DND-41 (cell line): ENCODE results near the gene UBE3A.

ENCODE experiments used
- EZH2 ChIP-seq: IDR thresholded peaks from 3 replicates; pipeline ENCODE4 v1.6.1; 2012; ENCODE audit warnings: borderline replicate concordance, low read depth, mild to moderate bottlenecking, moderate library complexity, low read length, inconsistent platforms; ENCODE audit not compliant: severe bottlenecking
- TF ChIP-seq, protein P1 (sequence below): IDR thresholded peaks from 2 replicates; pipeline ENCODE4 v1.5.1; 2012; ENCODE audit warnings: borderline replicate concordance, low read length, moderate library complexity, mild to moderate bottlenecking; ENCODE audit not compliant: poor library complexity, severe bottlenecking; ENCODE audit errors: extremely low read depth

DNA sequence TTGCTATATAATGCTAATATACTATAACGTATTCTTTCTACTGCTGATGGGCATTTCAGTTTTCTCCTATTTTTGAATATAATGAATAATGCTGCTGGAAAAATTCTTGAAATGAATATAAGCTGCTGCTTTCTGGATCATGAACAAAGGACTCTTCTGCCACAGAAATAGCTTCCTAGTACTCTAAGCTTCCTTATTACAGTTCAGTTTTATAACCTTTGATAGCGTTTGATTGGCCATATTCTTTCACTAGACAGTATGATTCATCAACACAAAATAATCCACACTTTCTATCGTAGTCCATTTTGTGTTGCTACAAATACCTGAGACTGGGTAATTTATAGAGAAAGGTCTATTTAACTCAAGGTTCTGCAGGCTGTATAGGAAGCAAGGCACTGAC, 16.4 kb upstream of the UBE3A start:
- TF ChIP-seq, protein P1, sequence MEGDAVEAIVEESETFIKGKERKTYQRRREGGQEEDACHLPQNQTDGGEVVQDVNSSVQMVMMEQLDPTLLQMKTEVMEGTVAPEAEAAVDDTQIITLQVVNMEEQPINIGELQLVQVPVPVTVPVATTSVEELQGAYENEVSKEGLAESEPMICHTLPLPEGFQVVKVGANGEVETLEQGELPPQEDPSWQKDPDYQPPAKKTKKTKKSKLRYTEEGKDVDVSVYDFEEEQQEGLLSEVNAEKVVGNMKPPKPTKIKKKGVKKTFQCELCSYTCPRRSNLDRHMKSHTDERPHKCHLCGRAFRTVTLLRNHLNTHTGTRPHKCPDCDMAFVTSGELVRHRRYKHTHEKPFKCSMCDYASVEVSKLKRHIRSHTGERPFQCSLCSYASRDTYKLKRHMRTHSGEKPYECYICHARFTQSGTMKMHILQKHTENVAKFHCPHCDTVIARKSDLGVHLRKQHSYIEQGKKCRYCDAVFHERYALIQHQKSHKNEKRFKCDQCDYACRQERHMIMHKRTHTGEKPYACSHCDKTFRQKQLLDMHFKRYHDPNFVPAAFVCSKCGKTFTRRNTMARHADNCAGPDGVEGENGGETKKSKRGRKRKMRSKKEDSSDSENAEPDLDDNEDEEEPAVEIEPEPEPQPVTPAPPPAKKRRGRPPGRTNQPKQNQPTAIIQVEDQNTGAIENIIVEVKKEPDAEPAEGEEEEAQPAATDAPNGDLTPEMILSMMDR = no peak
- TF ChIP-seq EZH2 = no peak
